Activated T-cell treated with anti-CD3 and anti-CD28 coated beads, Interleukin-2, amount 50 U/mL, for 72 hours (primary cell): ENCODE data around the gene TPPP. TPM values are rescaled to one million over a fixed set of nuclear protein-coding genes. Genes with fewer than 3 reads are reported as not detected.
A peak's percentile ranks its signal among the peaks of the same experiment; 100 is the strongest.

Experiments used
- ATAC-seq, 2 donors: fragments of 150-1000 bp; cut with Tn5 transposase; replicated peaks in 1 of 2; 2 replicates each; pipeline ENCODE4 v1.10.0; 2021; ENCODE audit warnings: moderate library complexity in 2 of 2, mild to moderate bottlenecking in 1 of 2
- DNase-seq, 2 donors: peaks; one replicate each; pipeline ENCODE4 v3.0.0; 2021 to 2022; ENCODE audit warnings: mixed read lengths in 1 of 2
- H3K27ac Mint-ChIP-seq: one replicate; pipeline ENCODE4 v1.8.0; 2022; ENCODE audit warnings: mild to moderate bottlenecking, moderate library complexity, mixed read lengths
- H3K27me3 Mint-ChIP-seq: one replicate; pipeline ENCODE4 v1.8.0; 2022; ENCODE audit warnings: low read depth, mixed read lengths
- H3K36me3 Mint-ChIP-seq, 2 donors: one replicate each; pipeline ENCODE4 v1.8.0; 2022; ENCODE audit warnings: mixed read lengths in 2 of 2, mild to moderate bottlenecking in 1 of 2; ENCODE audit not compliant: insufficient read depth in 2 of 2
- H3K4me1 Mint-ChIP-seq: one replicate; pipeline ENCODE4 v1.8.0; 2022; ENCODE audit warnings: low read depth, mixed read lengths
- H3K4me3 Mint-ChIP-seq, 2 donors: one replicate each; pipeline ENCODE4 v1.8.0; 2022; ENCODE audit warnings: mild to moderate bottlenecking in 2 of 2, mixed read lengths in 2 of 2, moderate library complexity in 2 of 2
- H3K9me3 Mint-ChIP-seq, 2 donors: one replicate each; pipeline ENCODE4 v1.8.0; 2022; ENCODE audit warnings: mixed read lengths in 2 of 2
- total RNA-seq, 2 donors: library from RNA; stranded (reverse); gene quantifications; one replicate each; pipeline ENCODE4 v1.2.3, GENCODE V29; 2022

Gene TPPP
- total RNA-seq, 2 donors from 2014 or later: 0.29 to 0.32 TPM

GRCh38 chr5:612498-613424 is 80.4 kb downstream of the TPPP start:
- peaks cover 3 to 4% of the 10 kb centered on the region in 2 donors for H3K9me3 Mint-ChIP-seq
- H3K27me3 Mint-ChIP-seq: peaks cover 2% of the 10 kb centered on the region
- H3K36me3 Mint-ChIP-seq: peaks cover 8 to 24% of the 10 kb centered on the region in 2 donors
- H3K4me3 Mint-ChIP-seq: peak overlapping the region; percentile 91 to 94
- peak; percentile 45 to 53 for DNase-seq
- ATAC-seq: peak; percentile 49 to 52
- H3K4me1 Mint-ChIP-seq: peaks cover 60% of the 10 kb centered on the region
- peak overlapping the region; percentile 73 for H3K27ac Mint-ChIP-seq

- peak within 1 kb of the TSS; percentile 91 to 94 for H3K4me3 Mint-ChIP-seq
- DNase-seq (peak; percentile 91 to 93), ATAC-seq (peak; percentile 95)
- H3K27me3 Mint-ChIP-seq: peaks cover 10% of the 10 kb centered on the region
- H3K36me3 Mint-ChIP-seq: peaks cover 8 to 24% of the 10 kb centered on the region in 2 donors
- H3K4me1 Mint-ChIP-seq: peaks cover 66% of the 10 kb centered on the region
- H3K9me3 Mint-ChIP-seq: peaks cover 3 to 4% of the 10 kb centered on the region in 2 donors
- H3K27ac Mint-ChIP-seq: peak within 1 kb of the TSS; percentile 73
These were observed 81.2 kb downstream of the TPPP start, which contains the start of gene CEP72 for GRCh38 chr5:611731-612486. TSS of gene CEP72 (plus strand) at chr5:612340. CDS start at chr5:612362, 22 bp downstream.

DNA sequence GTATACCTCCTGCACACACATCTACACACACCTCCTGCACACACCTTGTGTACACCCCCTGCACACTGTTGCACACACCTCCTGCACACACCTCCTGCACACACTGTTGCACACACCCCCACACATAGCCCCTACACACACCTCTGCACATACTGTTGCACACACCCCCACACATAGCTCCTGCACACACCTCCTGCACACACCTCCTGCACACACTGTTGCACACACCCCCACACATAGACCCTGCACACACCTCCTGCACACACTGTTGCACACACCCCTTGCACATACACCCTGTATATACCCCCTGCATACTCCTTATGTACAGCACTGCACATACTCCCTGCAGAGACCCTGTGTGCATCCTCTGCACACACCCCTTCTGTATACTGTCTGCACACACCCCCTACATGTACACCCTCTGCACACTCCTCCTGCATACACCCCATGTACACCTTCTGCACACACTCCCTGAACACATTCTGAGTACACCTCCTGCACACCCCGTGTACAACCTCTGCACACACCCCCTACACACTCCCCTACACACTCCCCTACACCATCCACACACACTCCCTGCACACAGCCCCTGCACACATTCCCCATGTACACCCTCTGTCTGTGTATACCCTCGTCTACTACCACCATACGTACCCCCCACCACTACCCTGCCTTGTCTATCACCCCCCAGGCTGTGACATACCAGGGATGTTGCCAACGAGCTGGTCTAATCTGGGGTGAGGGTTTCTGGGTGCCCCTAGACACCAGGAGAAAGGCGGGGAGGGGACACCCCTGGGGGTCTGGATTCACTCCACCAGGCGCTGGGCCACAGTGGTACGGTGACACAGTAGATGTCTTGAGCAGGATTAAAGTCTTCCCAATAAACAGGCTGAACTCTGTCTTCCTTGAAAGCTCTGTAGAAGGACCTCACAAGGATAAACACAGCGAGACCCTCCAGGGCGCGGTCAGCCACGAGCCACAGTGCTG is 82.1 kb downstream of the TPPP start:
- Mint-ChIP-seq H3K4me1 (peaks cover 57% of the 10 kb centered on the region), H3K36me3 (peaks cover 5 to 18% of the 10 kb centered on the region in 2 donors), H3K27me3 (peaks cover 10% of the 10 kb centered on the region), H3K27ac (peak overlapping the region; percentile 18), H3K9me3 (peaks cover 3 to 4% of the 10 kb centered on the region in 2 donors), H3K4me3 (peak overlapping the region; percentile 60 to 81)
- no peak for DNase-seq
- no peak for ATAC-seq

- peaks cover 3% of the 10 kb centered on the region in 2 donors for H3K9me3 Mint-ChIP-seq
- DNase-seq (no peak), ATAC-seq (no peak)
- peaks cover 49% of the 10 kb centered on the region for H3K4me1 Mint-ChIP-seq
- H3K27me3 Mint-ChIP-seq: peaks cover 10% of the 10 kb centered on the region
- H3K36me3 Mint-ChIP-seq: peaks cover 5 to 12% of the 10 kb centered on the region in 2 donors
- peak overlapping the region in 1 of 2 donors; percentile 81 for H3K4me3 Mint-ChIP-seq
- H3K27ac Mint-ChIP-seq: no peak overlapping the region
These were observed 83.0 kb downstream of the TPPP start for GRCh38 chr5:610011-610743.

Other genes starting within 250 kb of the TPPP start
- gene SLC9A3, start 168.9 kb downstream of the TPPP start, total RNA-seq: 1 to 10 TPM; 1.3 to 1.8 TPM
- gene CEP72, start 81.0 kb downstream of the TPPP start, total RNA-seq: 10 to 100 TPM; 18.6 to 18.7 TPM
- under 1 TPM in 1 of 2 donors, not detected in 1; 0.24 TPM for gene ZDHHC11B, start 91.4 kb upstream of the TPPP start, total RNA-seq
- gene ZDHHC11, start 157.6 kb upstream of the TPPP start, total RNA-seq: 10 to 100 TPM; 28.3 to 29.5 TPM
- gene BRD9, start 199.4 kb upstream of the TPPP start, total RNA-seq: 10 to 100 TPM; 50.6 to 54.7 TPM
- gene TRIP13, start 199.5 kb upstream of the TPPP start, total RNA-seq: 10 to 100 TPM; 17.7 to 18.2 TPM